ENCODE results near the gene TRIO.
A peak's percentile ranks its signal among the peaks of the same experiment; 100 is the strongest.

Gene TRIO

DNA sequence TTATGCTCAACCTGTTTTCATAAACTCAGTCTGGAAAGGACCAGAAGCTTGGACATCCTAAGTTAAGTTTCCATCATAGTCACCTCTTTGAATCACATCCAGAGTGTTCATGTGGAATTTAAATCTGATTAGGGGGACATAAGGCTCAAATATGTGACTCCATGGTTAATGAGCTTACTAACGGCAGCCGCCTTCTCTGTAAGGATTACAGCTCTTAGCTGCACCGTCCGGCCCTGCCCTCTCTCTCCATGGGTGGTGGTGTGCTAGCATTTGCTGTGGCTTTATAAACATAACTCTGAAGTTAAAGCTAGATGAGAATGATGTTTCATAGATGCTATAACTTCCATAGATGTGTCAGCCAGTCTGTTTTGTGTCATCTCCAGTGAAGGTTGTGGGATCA, 156.5 kb downstream of the TRIO start:
- CTCF ChIA-PET, result no interaction called here
- TF ChIP-seq SP2 (tag by site-specific recombination; IDR thresholded peaks at IDR 0.05) (no peak), ZNF133 (tag by site-specific recombination; IDR thresholded peaks at IDR 0.05) (no peak), ZNF473 (tag by site-specific recombination; IDR thresholded peaks at IDR 0.05) (no peak), TRIM28 (IDR thresholded peaks at IDR 0.05; ENCODE audit: borderline replicate concordance, low read length) (no peak), MYNN (tag by site-specific recombination; IDR thresholded peaks at IDR 0.05; ENCODE audit: borderline replicate concordance) (no peak), ZNF830 (tag by site-specific recombination; IDR thresholded peaks at IDR 0.05; ENCODE audit: low read depth) (no peak), ZBTB17 (tag by site-specific recombination; IDR thresholded peaks at IDR 0.05) (no peak)
- TF ChIP-seq, protein P1, sequence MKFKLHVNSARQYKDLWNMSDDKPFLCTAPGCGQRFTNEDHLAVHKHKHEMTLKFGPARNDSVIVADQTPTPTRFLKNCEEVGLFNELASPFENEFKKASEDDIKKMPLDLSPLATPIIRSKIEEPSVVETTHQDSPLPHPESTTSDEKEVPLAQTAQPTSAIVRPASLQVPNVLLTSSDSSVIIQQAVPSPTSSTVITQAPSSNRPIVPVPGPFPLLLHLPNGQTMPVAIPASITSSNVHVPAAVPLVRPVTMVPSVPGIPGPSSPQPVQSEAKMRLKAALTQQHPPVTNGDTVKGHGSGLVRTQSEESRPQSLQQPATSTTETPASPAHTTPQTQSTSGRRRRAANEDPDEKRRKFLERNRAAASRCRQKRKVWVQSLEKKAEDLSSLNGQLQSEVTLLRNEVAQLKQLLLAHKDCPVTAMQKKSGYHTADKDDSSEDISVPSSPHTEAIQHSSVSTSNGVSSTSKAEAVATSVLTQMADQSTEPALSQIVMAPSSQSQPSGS (tag by site-specific recombination; IDR thresholded peaks at IDR 0.05; ENCODE audit: low read depth), result no peak
- TF ChIP-seq, protein P2, sequence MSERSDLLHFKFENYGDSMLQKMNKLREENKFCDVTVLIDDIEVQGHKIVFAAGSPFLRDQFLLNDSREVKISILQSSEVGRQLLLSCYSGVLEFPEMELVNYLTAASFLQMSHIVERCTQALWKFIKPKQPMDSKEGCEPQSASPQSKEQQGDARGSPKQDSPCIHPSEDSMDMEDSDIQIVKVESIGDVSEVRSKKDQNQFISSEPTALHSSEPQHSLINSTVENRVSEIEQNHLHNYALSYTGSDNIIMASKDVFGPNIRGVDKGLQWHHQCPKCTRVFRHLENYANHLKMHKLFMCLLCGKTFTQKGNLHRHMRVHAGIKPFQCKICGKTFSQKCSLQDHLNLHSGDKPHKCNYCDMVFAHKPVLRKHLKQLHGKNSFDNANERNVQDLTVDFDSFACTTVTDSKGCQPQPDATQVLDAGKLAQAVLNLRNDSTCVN (tag by site-specific recombination; optimal IDR thresholded peaks at IDR 0.05), result no peak
- TF ChIP-seq, protein P3, sequence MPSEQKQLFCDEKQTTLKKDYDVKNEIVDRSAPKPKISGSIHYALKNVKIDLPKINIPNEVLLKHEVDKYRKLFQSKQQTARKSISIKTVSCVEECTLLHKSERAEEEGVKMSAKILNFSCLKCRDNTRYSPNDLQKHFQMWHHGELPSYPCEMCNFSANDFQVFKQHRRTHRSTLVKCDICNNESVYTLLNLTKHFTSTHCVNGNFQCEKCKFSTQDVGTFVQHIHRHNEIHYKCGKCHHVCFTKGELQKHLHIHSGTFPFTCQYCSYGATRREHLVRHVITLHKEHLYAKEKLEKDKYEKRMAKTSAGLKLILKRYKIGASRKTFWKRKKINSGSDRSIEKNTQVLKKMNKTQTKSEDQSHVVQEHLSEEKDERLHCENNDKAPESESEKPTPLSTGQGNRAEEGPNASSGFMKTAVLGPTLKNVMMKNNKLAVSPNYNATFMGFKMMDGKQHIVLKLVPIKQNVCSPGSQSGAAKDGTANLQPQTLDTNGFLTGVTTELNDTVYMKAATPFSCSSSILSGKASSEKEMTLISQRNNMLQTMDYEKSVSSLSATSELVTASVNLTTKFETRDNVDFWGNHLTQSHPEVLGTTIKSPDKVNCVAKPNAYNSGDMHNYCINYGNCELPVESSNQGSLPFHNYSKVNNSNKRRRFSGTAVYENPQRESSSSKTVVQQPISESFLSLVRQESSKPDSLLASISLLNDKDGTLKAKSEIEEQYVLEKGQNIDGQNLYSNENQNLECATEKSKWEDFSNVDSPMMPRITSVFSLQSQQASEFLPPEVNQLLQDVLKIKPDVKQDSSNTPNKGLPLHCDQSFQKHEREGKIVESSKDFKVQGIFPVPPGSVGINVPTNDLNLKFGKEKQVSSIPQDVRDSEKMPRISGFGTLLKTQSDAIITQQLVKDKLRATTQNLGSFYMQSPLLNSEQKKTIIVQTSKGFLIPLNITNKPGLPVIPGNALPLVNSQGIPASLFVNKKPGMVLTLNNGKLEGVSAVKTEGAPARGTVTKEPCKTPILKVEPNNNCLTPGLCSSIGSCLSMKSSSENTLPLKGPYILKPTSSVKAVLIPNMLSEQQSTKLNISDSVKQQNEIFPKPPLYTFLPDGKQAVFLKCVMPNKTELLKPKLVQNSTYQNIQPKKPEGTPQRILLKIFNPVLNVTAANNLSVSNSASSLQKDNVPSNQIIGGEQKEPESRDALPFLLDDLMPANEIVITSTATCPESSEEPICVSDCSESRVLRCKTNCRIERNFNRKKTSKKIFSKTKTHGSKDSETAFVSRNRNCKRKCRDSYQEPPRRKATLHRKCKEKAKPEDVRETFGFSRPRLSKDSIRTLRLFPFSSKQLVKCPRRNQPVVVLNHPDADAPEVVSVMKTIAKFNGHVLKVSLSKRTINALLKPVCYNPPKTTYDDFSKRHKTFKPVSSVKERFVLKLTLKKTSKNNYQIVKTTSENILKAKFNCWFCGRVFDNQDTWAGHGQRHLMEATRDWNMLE (tag by site-specific recombination; conservative IDR thresholded peaks at IDR 0.05; ENCODE audit: low read depth), result no peak
- TF ChIP-seq, protein P4, sequence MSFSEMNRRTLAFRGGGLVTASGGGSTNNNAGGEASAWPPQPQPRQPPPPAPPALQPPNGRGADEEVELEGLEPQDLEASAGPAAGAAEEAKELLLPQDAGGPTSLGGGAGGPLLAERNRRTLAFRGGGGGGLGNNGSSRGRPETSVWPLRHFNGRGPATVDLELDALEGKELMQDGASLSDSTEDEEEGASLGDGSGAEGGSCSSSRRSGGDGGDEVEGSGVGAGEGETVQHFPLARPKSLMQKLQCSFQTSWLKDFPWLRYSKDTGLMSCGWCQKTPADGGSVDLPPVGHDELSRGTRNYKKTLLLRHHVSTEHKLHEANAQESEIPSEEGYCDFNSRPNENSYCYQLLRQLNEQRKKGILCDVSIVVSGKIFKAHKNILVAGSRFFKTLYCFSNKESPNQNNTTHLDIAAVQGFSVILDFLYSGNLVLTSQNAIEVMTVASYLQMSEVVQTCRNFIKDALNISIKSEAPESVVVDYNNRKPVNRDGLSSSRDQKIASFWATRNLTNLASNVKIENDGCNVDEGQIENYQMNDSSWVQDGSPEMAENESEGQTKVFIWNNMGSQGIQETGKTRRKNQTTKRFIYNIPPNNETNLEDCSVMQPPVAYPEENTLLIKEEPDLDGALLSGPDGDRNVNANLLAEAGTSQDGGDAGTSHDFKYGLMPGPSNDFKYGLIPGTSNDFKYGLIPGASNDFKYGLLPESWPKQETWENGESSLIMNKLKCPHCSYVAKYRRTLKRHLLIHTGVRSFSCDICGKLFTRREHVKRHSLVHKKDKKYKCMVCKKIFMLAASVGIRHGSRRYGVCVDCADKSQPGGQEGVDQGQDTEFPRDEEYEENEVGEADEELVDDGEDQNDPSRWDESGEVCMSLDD (tag by site-specific recombination; IDR thresholded peaks at IDR 0.05), result no peak
- TF ChIP-seq, protein P5, sequence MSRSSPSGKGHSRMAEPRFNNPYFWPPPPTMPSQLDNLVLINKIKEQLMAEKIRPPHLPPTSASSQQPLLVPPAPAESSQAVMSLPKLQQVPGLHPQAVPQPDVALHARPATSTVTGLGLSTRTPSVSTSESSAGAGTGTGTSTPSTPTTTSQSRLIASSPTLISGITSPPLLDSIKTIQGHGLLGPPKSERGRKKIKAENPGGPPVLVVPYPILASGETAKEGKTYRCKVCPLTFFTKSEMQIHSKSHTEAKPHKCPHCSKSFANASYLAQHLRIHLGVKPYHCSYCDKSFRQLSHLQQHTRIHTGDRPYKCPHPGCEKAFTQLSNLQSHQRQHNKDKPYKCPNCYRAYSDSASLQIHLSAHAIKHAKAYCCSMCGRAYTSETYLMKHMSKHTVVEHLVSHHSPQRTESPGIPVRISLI (tag by site-specific recombination; IDR thresholded peaks at IDR 0.05), result no peak
- no peaks in the 10 kb centered on the region for H3K9me3 ChIP-seq (ENCODE audit: control insufficient read depth, insufficient read depth, low read depth, low read length)
- no peak overlapping the region for H3K27ac ChIP-seq (ENCODE audit: extremely low read depth, low read depth, low read length)
- no peak overlapping the region for H3K4me3 ChIP-seq (ENCODE audit: low read depth, low read length)
- H3K36me3 ChIP-seq (ENCODE audit: control insufficient read depth in 2 of 2, insufficient read depth in 1 of 2, low read length in 2 of 2), result peaks cover 19 to 38% of the 10 kb centered on the region in 2 experiments; a peak in 2 of 3 replicates
- peaks cover 3% of the 10 kb centered on the region; the same call in 1 of the 2 replicates for H3K4me1 ChIP-seq (ENCODE audit: control insufficient read depth, insufficient read depth, low read length)
- POLR2A ChIA-PET, result no interaction called here

DNA sequence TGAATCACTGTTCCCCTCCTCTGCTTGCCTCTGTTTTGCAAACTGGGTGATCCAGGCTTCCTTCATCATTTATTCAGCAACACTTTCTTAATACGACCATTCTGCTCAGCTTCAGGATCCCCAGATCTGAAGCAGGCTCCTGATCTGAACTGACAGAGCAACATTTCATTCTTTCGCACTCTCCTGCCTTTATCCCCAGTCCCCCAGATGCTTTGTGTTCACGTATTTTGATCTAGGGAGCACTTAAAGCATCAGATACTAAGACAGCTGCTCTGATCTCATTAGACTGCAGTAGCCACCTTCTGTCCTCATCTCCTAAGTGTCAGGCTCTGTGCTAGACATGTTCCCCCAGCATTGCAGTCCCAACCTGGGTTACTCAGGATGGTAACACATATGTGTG, 158.0 kb downstream of the TRIO start:
- Histone ChIP-seq H3K4me3 (ENCODE audit: low read depth, low read length) (no peak overlapping the region), H3K4me1 (ENCODE audit: control insufficient read depth, insufficient read depth, low read length) (peaks cover 5% of the 10 kb centered on the region; the same call in 1 of the 2 replicates), H3K9me3 (ENCODE audit: control insufficient read depth, insufficient read depth, low read depth, low read length) (no peaks in the 10 kb centered on the region), H3K27ac (ENCODE audit: extremely low read depth, low read depth, low read length) (no peak overlapping the region), H3K36me3 (ENCODE audit: control insufficient read depth in 2 of 2, insufficient read depth in 1 of 2, low read length in 2 of 2) (peaks cover 18 to 49% of the 10 kb centered on the region in 2 experiments; a peak in 2 of 3 replicates)
- ChIA-PET CTCF (interaction anchor here (0.6 to 1.1 kb wide), 3 partner anchors 11 to 349 kb away, joined by 4 read pairs; no protein-coding TSS in a partner anchor), POLR2A (no interaction called here)
- TF ChIP-seq ZNF549 (tag by site-specific recombination; IDR thresholded peaks at IDR 0.05) (no peak), SCRT1 (tag by site-specific recombination; IDR thresholded peaks at IDR 0.05; ENCODE audit: borderline replicate concordance) (peak; percentile 25; the same call in 1 of the 2 replicates), WT1 (tag by site-specific recombination; IDR thresholded peaks at IDR 0.05) (no peak)
